Heart left ventricle (tissue), 13 donors: ENCODE measurements around the gene ARMC5.

Experiments
- CTCF ChIP-seq, 12 donors: fragments of 200-600 bp; sonication (generic) in 4 of 12; IDR thresholded peaks; one replicate each; pipeline versions ENCODE4 v1.5.0 to v1.8.0; 2018 to 2022; ENCODE audit warnings: antibody characterized with exemption in 12 of 12, mild to moderate bottlenecking in 5 of 12
- POLR2A ChIP-seq, 2 donors: fragments of 450-650 bp; IDR thresholded peaks; one replicate each; pipeline ENCODE4 v1.6.1; 2017; ENCODE audit warnings: antibody characterized with exemption in 2 of 2, mild to moderate bottlenecking in 2 of 2, moderate library complexity in 2 of 2
- donor health status: ischemic (EF 13 %, LVEDD 7.1; RV severe dilation, severe dysfunction).
- donor health status: DM: no; HTN: yes; CAD: no.
- donor health status: DM: no; HTN: no; CAD: no.
- donor health status: ischemic (EF 25% LVEDD 6.9; RV normal size, moderate dysfunction).
- donor health status: ischemic (EF 25% LVEDD 5.7; RV mildly dilated, moderate dysfunction).
- donor health status: ischemic (EF 35%, LVEDD 5.7; RV mildly dilated, moderate dysfunction).
- donor health status: nonischemic (EF 11% LVEDD 7.7; RV severe dilation, severe dysfunction).
- donor health status: DM: yes; HTN: yes; CAD: no.
- donor health status: PGD.
- donor health status: ischemic (EF 29% LVEDD 5.4; RV normal size, mild dysfunction).
- donor health status: nonischemic (EF 23%, LVEDD 6.1; RV moderate dilation, normal function).

- peak; percentile 9 to 64 (median 40) for TF ChIP-seq CTCF (IDR thresholded peaks at IDR 0.05)
- no peak for TF ChIP-seq POLR2A (IDR thresholded peaks at IDR 0.05)
Measured at GRCh38 chr16:31451681-31452351, 7.5 kb upstream of the ARMC5 start.
